Right lobe of liver (tissue), 4 donors: ENCODE data around the gene TLE2.

Experiments
- CTCF ChIP-seq, 4 donors: fragments of 200-600 bp in 3 of 4; fragments of 450-650 bp in 1 of 4; IDR thresholded peaks; one replicate each; pipeline versions ENCODE4 v1.5.1 to v1.8.0; 2016 to 2022; ENCODE audit warnings: antibody characterized with exemption in 4 of 4, mild to moderate bottlenecking in 2 of 4
- POLR2A ChIP-seq: fragments of 450-650 bp; IDR thresholded peaks from one replicate; pipeline ENCODE4 v1.6.1; 2017; ENCODE audit warnings: antibody characterized with exemption, mild to moderate bottlenecking
- donor health status: DM: no; HTN: no; CAD: no.
- donor health status: DM: no; HTN: no; CAD: no.
- donor health status: DM: no; HTN: yes; CAD: no.

- TF ChIP-seq POLR2A (no peak), CTCF (IDR thresholded peaks at IDR 0.05) (no peak)
These were observed 18.6 kb upstream of the TLE2 start for GRCh38 chr19:3047496-3048189.
